NCI-H2081 (cell line): Measurements from ENCODE around the gene HIPK3.
A peak's percentile ranks its signal among the peaks of the same experiment; 100 is the strongest.
"Not testable (repeated sequence)": the region's sequence is repeated elsewhere in the genome, so short reads cannot be mapped to it uniquely, and the experiment has no call there.

Experiments
- DNase-seq, 2 experiments: peaks; one replicate each; lab custom pipeline; 2025; lab: John Stamatoyannopoulos, UW

The HIPK3 gene

GRCh38 chr11:33362051-33362910, 105.1 kb downstream of the HIPK3 start:
- peak; percentile 13 to 52 for DNase-seq

GRCh38 chr11:33366918-33367317, 109.7 kb downstream of the HIPK3 start:
- DNase-seq: no peak

- not testable (repeated sequence) for DNase-seq
These were observed 111.3 kb downstream of the HIPK3 start for GRCh38 chr11:33368475-33368874.

- no peak for DNase-seq
These were observed 111.8 kb downstream of the HIPK3 start for GRCh38 chr11:33368931-33369330.

- DNase-seq: no peak
These were observed 116.5 kb downstream of the HIPK3 start for GRCh38 chr11:33373636-33374035.

- DNase-seq: no peak
These were observed 118.1 kb downstream of the HIPK3 start for GRCh38 chr11:33375236-33375635.

- peak; percentile 3 to 31 for DNase-seq
These were observed 118.6 kb downstream of the HIPK3 start, which contains the start of gene KIAA1549L for GRCh38 chr11:33375688-33376311. Gene KIAA1549L (plus strand): TSS chr11:33376108.

- DNase-seq: peak; percentile 4 to 44
These were observed 119.4 kb downstream of the HIPK3 start for GRCh38 chr11:33376331-33377310.

GRCh38 chr11:33377412-33378370, 120.5 kb downstream of the HIPK3 start:
- DNase-seq: no peak

- no peak for DNase-seq
These were observed 122.8 kb downstream of the HIPK3 start for GRCh38 chr11:33379947-33380346.

GRCh38 chr11:33383075-33383919, 126.1 kb downstream of the HIPK3 start:
- DNase-seq: no peak

- DNase-seq: no peak
These were observed 126.7 kb downstream of the HIPK3 start for GRCh38 chr11:33383920-33384209.

GRCh38 chr11:33384220-33384619, 127.0 kb downstream of the HIPK3 start:
- DNase-seq: no peak

- no peak for DNase-seq
These were observed 130.4 kb downstream of the HIPK3 start for GRCh38 chr11:33387581-33387980.

- DNase-seq: no peak
These were observed 130.8 kb downstream of the HIPK3 start for GRCh38 chr11:33387996-33388395.

GRCh38 chr11:33388793-33389525, 131.8 kb downstream of the HIPK3 start:
- no peak for DNase-seq

- DNase-seq: no peak
These were observed 132.5 kb downstream of the HIPK3 start for GRCh38 chr11:33389635-33390034.

GRCh38 chr11:33390944-33391892, 134.0 kb downstream of the HIPK3 start:
- DNase-seq: no peak
